CD1c-positive myeloid dendritic cell (primary cell): ENCODE results near the gene SDHD.
A peak's percentile ranks its signal among the peaks of the same experiment; 100 is the strongest.

ENCODE experiments used
- DNase-seq: peaks from one replicate; pipeline ENCODE4 v3.0.0-alpha.2; 2016; ENCODE audit errors: extremely low spot score

SDHD gene

GRCh38 chr11:112103446-112103845, 16.8 kb downstream of the SDHD start:
- peak; percentile 49 for DNase-seq

DNA sequence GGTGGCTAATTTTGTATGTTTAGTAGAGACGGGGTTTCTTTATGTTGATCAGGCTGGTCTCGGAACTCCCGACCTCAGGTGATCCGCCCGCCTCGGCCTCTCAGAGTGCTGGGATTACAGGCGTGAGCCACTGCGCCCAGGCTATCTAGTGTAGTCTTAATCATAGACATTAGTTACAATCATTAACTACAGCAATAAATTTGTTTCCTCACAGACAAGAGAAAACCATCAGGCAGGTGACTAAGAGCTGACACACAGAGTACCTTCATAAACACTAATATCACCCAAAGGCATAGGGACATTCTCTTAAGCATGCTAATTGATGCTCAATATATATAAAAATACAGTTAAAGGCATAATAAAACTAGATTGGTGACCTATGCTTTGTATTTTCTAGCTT, 19.4 kb downstream of the SDHD start:
- no peak for DNase-seq

DNA sequence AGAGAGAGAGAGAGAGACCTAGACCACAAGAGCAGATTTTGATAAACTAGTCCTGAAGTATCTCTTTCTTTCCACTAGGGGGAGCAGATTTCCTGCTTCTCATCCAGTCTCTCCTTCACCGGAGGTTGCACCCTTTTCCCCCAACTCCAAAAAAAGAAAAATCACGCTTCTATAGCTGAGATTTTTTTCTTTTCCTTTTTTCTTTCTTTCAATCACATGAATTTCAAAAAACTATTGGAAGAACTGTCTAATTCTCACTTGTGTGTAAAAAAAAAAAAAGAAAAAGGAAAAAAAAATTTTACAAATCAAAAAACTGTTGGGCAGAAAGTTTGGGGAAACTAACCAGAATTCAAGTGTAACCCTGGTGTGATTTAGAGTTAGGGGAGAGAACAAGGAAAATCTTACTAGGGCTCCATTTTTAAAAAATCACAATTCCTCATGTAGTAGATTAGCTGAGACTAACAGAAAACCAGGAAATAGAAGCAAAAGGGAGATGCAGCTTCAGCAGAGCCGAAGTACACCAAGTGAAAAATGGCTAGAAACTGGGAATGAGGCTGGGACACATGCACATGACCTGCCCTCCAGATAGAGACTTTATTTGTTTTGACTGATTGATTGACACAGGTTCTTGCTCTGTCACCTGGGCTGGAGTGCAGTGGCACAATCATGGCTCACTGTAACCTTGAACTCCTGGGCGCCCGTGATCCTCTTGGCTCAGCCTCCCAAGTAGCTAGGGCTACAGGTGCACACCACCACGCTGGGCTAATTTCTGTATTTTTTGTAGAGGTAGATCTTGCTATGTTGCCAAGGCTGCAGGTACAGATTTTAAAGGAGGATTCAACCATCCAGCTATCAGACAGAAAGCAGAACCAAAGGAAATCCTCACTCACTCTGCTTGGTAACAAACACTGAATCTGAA, 27.1 kb downstream of the SDHD start:
- DNase-seq: peak; percentile 71

DNA sequence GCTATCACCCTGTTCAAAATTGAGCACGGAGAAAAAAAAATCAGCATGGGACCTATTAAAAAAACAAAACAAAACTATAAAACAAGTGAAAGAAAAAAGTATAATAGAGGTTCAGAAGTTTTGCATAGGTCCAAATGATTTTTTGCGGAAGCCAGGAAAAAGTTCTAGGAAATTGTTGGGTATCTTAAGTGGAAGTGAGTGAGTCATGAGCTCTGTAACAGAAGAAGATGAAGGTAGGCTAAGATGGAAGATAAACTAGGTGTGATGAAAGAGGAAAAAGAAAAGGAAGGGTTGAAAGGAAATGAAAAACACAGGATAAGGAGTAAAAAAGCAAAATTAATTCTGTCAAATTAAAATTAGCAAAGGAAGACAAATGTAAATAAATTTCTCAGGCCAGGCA, 27.8 kb downstream of the SDHD start:
- DNase-seq: no peak

DNA sequence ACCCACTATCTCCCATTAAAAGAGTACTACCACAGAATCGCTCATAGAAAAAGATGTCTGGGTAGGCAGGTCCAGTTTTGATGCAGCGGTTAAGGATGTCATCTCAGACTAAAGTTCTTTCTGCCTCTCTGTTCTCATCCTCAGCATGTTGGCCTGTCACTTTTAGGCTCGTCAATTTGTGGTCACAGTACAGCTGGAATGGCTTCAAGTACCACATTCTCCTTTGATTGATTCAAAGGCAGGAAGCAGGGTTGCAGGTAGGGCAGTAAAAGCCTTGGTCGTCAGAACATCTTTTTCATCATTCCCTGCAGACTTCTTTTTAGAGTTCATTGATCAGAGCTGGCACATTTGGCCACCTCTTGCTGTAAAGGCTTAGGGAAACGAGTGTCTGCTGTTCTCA, 28.7 kb downstream of the SDHD start:
- no peak for DNase-seq

DNA sequence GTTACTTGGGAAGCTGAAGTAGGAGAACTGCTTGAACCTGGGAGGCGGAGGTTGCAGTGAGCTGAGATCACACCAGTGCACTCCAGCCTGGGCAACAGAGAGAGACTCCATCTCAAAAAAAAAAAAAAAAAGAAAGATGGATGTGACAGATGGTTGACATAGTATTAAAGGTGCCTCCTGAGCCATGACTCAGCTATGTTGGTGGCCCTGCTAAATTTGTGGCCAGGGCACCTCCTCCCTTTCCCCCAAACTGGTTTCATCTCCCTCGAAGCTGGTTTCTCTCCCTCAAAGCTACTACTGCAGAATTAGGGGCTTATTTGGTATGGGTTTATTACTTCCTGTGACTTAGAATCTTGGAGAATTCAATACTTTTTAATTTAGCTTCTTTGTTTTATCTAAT, 31.5 kb downstream of the SDHD start:
- DNase-seq: no peak

- DNase-seq: no peak
Observed at GRCh38 chr11:112121981-112122615, 35.4 kb downstream of the SDHD start.

DNA sequence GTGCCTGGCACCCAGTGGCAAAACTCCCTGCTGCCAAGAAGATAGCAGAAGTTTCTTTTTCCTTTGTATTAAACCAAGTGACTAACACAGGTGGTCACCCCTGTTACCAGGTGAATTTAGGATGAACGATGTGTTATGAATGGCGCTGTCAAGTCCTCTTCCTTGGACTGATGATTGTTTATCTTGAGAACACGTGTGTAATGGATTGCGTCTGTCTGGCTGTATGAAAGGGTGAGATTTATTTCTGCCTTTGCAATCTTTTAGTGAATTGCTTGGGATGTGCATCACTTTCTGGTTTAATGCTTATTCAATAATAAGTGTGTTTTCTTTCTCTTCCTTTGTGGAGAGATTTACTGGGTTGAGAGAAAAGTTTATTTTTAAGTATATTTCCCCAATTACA, 36.5 kb downstream of the SDHD start:
- no peak for DNase-seq

DNA sequence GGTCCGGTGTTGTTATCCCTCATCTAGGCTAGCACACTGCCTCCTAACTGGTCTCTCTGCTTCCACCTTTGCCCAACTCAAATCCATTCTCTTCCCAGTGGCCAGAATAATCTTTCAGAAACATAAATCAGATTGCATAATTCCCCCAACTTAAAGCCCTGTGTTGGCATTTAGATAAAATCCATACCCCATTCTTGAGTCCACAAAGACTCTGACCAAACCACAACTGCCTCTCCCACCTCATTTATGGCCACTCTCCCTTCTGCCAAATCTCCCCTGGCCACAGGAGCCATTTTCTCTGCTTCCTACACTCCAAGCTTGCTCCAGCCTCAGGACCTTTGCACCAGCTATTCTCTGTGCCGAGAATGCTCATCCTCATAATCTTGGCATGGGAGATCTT, 40.4 kb downstream of the SDHD start:
- DNase-seq: no peak

- no peak for DNase-seq
Observed at GRCh38 chr11:112128483-112129121, 41.9 kb downstream of the SDHD start.

GRCh38 chr11:112129656-112130055, 43.0 kb downstream of the SDHD start:
- peak; percentile 88 for DNase-seq

DNA sequence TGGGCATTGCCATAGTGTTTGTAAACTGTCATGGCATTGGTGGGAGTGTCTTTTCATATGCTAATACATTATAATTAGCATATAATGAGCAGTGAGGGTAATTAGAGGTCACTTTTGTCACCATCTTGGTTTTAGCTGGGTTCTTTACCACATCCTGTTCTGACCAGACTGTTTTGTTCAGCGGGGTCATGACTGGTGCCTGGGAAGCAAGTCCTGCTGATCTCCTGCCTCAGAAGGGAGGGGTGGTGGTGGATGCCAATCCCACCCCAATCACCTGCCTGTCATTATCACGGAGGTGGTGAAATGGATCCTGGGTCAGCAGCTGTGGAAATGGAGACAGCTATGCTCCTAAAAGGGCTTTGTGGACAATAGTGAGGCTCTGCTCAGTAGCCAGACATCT, 46.1 kb downstream of the SDHD start:
- DNase-seq: no peak

DNA sequence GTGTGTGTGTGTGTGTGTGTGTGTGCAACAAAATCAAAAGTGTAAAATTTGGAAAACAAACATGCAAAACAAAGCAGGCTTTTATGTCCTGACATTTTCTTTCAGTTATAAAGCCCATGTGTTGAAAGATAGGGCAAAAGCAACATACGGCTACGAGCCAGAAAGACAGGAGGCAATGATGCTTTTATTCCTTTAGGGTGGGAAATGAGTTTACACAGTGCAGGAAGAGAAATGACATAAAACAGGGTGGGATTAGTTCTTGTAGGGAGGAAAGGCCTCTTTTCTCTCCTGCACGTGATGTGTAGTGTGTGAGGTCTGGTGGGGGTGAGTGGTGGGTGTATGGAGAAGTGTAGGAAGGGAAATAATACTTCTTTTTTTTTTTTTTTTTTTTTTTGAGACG, 47.8 kb downstream of the SDHD start:
- peak; percentile 30 for DNase-seq

DNA sequence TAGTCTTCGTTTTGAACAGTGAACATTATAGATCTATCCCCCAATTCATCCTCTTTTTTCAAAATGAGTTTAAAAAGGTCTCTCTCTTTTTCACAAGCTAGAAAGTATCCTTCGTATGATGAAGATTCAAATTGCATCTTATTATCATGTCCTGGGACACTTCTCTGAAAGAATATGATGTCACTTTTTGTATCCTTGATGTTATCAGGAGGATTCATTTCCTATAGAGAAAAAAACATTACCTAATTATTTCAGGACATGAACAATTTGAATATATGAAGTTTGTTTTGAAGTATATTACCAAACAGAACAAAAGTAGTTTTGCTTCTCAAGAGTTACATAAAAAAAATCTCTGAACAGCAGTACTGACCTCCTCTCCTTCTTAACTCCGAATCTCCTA, 56.9 kb downstream of the SDHD start:
- DNase-seq: no peak
